Thoracic aorta (tissue), 2 donors: ENCODE results near the gene ARHGAP33. TPM values are rescaled to one million over a fixed set of nuclear protein-coding genes. Genes with fewer than 3 reads are reported as not detected.

Experiments used
- ATAC-seq: fragments of 150-250 bp; one replicate; pipeline ENCODE4 v1.8.0; 2017; ENCODE audit warnings: low read depth; ENCODE audit not compliant: insufficient number of reproducible peaks, low FRiP score
- DNase-seq: peaks from one replicate; pipeline ENCODE4 v3.0.0-alpha.2; 2020; ENCODE audit warnings: low spot score
- H3K27ac ChIP-seq, 2 donors: fragments of 200-600 bp; sonication (generic); 1 replicate in 1 of 2; 2 replicates in 1 of 2; pipeline ENCODE4 v1.5.1; 2016; ENCODE audit warnings: mild to moderate bottlenecking in 2 of 2, moderate library complexity in 2 of 2
- H3K27me3 ChIP-seq: fragments of 200-600 bp; sonication (generic); replicated peaks from 2 replicates; pipeline ENCODE4 v1.6.0; 2016; ENCODE audit warnings: mild to moderate bottlenecking; ENCODE audit not compliant: insufficient read depth
- H3K36me3 ChIP-seq: fragments of 200-600 bp; sonication (generic); one replicate; pipeline ENCODE4 v1.5.1; 2016
- H3K4me1 ChIP-seq, 2 donors: fragments of 200-600 bp; sonication (generic); 1 replicate in 1 of 2; 2 replicates in 1 of 2; pipeline versions ENCODE4 v1.5.1 to v1.6.0; 2016; ENCODE audit warnings: low read depth in 2 of 2, mild to moderate bottlenecking in 1 of 2; ENCODE audit not compliant: control insufficient read depth in 1 of 2
- H3K4me3 ChIP-seq: fragments of 200-600 bp; sonication (generic); 2 replicates; pipeline ENCODE4 v1.5.1; 2016; ENCODE audit warnings: mild to moderate bottlenecking
- H3K9me3 ChIP-seq: fragments of 200-600 bp; sonication (generic); 2 replicates; pipeline ENCODE4 v1.5.1; 2016
- CTCF ChIP-seq: fragments of 200-600 bp; sonication (generic); IDR thresholded peaks from one replicate; pipeline ENCODE4 v1.5.1; 2019; ENCODE audit warnings: antibody characterized with exemption
- total RNA-seq, 2 donors: library from RNA; depleted of rRNA; stranded (reverse); fragments of >200 nt; gene quantifications; one replicate each; pipeline versions ENCODE4 v1.1.0 to v1.2.3, GENCODE V29; 2016

The ARHGAP33 gene
- total RNA-seq, 2 donors from 2014 or later = 15.4 to 30.7 TPM

- peak; percentile 93 for DNase-seq
- peaks cover 31 to 50% of the 10 kb centered on the region in 2 donors for H3K4me1 ChIP-seq
- TF ChIP-seq CTCF = no peak
- H3K36me3 ChIP-seq = peaks cover 4% of the 10 kb centered on the region
- peak within 1 kb of the TSS; percentile 99 to 100 for H3K27ac ChIP-seq
- no peaks in the 10 kb centered on the region for H3K9me3 ChIP-seq
- ATAC-seq = peak; percentile 72
- no peaks in the 10 kb centered on the region for H3K27me3 ChIP-seq
- H3K4me3 ChIP-seq = peak within 1 kb of the TSS; percentile 91
These were observed 29.9 kb upstream of the ARHGAP33 start, which contains the start of the genes PSENEN and U2AF1L4 for GRCh38 chr19:35745328-35746086. Gene PSENEN (plus strand): TSS chr19:35745651. CDS start chr19:35745931, 280 bp downstream. Gene U2AF1L4 (minus strand): TSS chr19:35745418. CDS start chr19:35745391, 27 bp downstream.

GRCh38 chr19:35746087-35746462 is 29.3 kb upstream of the ARHGAP33 start:
- no peak for DNase-seq
- H3K9me3 ChIP-seq = no peaks in the 10 kb centered on the region
- H3K4me3 ChIP-seq = peak overlapping the region; percentile 91
- no peaks in the 10 kb centered on the region for H3K27me3 ChIP-seq
- peak overlapping the region; percentile 99 to 100 for H3K27ac ChIP-seq
- peaks cover 4% of the 10 kb centered on the region for H3K36me3 ChIP-seq
- ATAC-seq = no peak
- H3K4me1 ChIP-seq = peaks cover 31 to 46% of the 10 kb centered on the region in 2 donors
- TF ChIP-seq CTCF = no peak

- peak overlapping the region in 1 of 2 donors; percentile 99 for H3K27ac ChIP-seq
These were observed 28.8 kb upstream of the ARHGAP33 start for GRCh38 chr19:35746531-35746930.

DNA sequence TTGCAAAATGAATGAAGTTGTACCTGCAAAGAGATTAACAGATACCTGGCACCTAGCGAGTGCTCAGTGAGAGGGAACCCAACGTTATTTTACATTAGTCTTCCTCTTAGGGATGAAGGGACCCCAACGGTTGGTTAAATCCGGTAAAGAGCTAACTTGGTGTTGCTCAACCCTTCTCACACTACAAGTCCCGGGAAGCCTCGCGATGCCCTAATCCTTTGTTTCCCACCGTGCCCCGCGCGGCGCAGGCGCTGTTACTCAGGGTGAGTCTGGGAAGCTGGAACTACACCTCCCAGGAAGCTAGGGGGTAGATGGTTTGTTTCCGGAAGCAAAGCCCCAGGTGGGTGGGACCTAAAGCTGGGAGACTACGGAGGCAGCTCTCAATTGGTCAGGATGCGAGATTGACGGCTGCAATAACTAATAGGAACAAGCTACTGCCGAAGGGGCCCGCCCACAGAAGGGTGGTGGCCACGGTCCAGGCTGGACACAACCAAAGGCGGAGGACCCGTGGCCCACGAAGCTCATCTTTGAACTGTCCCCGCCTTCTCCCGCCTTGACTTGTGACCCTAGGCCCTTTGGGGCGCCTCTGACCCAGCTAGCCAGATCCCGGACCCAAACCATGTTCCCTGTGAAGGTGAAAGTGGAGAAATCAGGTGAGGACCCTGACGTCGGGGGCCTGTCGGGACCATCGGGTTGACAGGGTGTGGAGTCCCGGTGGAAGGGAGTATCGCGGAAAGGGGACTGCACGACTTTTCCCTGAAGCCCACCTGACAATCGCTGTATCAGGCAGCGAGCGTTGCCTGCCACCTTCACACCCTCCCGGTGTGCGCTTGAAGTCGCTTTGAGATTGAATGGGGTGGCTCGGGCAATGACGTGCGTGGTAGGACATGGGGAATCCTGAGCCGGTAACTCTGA is 27.0 kb upstream of the ARHGAP33 start, which contains the start of gene LIN37:
Gene LIN37 (plus strand): TSS at position 471 of the 915 bp plus-strand sequence. CDS start 149 bp downstream, at position 620.
- Histone ChIP-seq H3K4me1 (peaks cover 31 to 45% of the 10 kb centered on the region in 2 donors), H3K27ac (peak within 1 kb of the TSS; percentile 71 to 83), H3K27me3 (no peaks in the 10 kb centered on the region), H3K4me3 (peak within 1 kb of the TSS; percentile 97), H3K36me3 (peaks cover 12% of the 10 kb centered on the region), H3K9me3 (no peaks in the 10 kb centered on the region)
- no peak for TF ChIP-seq CTCF
- ATAC-seq (peak; percentile 93), DNase-seq (peak; percentile 99)

More at GRCh38 chr19:35746531-35746930, 28.8 kb upstream of the ARHGAP33 start:
- Histone ChIP-seq H3K4me1 (peaks cover 31 to 45% of the 10 kb centered on the region in 2 donors), H3K36me3 (peaks cover 4% of the 10 kb centered on the region), H3K9me3 (no peaks in the 10 kb centered on the region), H3K4me3 (peak overlapping the region; percentile 91), H3K27me3 (no peaks in the 10 kb centered on the region)
- ATAC-seq (no peak), DNase-seq (no peak)
- no peak for TF ChIP-seq CTCF

- Histone ChIP-seq H3K36me3 (peaks cover 19% of the 10 kb centered on the region), H3K4me3 (no peak overlapping the region), H3K4me1 (peaks cover 26 to 45% of the 10 kb centered on the region in 2 donors), H3K9me3 (no peaks in the 10 kb centered on the region), H3K27ac (no peak overlapping the region), H3K27me3 (no peaks in the 10 kb centered on the region)
- no peak for TF ChIP-seq CTCF
- DNase-seq (no peak), ATAC-seq (no peak)
These were observed 25.2 kb upstream of the ARHGAP33 start for GRCh38 chr19:35750167-35750566.
